8988T (cell line): ENCODE results near the gene REPS2.
"Not testable (repeated sequence)": the region's sequence is repeated elsewhere in the genome, so short reads cannot be mapped to it uniquely, and the experiment has no call there.

Experiments
- DNase-seq: peaks from one replicate; pipeline ENCODE4 v3.0.0; 2011

The REPS2 gene

GRCh38 chrX:16946361-16946964, at the start of gene REPS2:
TSS of gene REPS2 (plus strand) at chrX:16946658. CDS start at chrX:16946862, 204 bp downstream.
- peak; percentile 55 for DNase-seq

DNA sequence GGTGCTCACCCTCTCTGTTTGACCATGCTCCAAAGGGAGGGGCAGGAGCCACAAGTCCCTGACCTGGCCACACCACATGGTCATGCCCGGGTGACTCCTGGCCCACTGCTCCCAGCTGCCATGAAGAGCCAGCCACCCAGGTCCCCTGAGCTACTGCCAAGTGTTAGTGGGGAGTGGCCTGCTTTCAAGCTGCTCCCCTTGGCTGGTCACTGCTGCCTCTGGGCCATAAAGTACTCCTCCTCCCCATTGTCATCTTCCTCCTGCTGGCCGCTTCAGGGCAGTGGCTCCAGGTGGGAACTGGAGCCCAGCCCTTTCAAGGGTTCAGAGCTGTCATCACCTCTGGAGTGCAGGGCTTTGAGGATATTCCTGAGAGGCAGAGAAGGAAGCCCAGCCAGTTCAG, 49.0 kb upstream of the REPS2 start:
- no peak for DNase-seq

DNA sequence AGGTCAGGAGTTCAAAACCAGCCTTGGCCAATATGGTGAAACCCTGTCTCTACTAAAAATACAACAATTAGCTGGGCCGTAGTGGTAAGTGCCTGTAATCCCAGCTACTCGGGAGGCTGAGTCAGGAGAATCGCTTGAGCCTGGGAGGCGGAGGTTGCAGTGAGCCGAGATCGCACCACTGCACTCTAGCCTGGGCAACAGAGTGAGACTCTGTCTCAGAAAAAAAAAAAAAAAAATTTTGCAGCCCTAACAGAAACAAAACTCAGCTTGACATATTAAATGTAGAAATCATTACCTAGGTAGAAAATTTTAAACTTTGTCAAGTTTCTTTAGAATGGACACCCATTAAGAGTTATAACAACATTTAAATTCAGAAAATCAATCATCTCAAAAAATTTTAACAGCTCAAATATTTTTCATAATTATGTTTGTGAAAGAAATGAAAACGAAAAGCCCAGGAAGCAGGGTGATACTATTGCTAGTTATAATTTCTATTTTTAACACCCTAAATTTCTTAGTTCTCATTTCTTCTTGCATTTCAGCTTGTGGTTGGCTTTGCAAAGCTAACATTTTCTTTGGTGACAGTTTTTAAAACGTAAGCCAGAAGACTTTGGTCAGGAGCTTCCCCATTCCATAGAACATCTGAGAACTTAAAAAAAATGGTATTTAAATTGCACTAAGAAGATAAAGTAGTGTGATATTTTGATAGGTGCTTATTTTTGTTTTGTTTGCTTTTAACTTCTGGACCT, 43.0 kb upstream of the REPS2 start:
- no peak for DNase-seq

DNA sequence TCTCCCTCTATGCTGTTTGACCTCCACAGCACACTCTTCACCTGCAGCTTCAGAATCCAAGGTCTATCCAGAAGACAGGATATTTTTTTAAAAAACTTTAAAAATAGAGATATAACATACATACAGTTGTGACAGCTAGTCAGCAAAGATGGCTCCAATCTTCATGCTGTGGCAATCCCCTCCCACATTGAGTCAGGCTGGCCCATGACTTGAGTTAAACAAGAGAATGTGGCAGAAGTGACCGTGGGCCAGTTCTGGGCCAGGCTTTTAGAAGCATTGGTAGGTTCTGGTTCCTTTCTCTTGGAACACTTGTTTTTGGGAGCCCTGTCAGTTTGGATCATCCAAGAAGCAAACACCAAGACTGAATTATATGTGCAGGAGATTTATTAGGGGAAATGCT, 36.1 kb upstream of the REPS2 start:
- DNase-seq, result no peak

DNA sequence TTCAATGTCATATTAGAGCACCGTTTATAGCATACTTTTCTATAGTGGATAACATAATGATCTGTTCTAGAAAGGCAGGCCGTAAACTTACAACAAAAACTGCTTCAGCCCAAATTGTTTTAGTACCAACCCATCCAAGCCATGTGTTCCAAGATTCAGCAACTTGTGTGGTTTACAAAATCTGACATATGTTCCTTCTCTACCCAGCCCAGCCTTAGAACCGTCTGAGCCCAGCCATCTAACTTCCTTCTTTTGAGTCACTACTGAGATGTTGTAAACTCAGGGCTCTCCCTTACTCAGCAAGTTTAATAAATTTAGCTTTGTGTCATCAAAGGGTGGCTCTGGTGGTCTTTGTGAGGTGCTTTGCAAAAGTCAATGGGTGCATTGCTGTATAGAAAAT, 32.4 kb upstream of the REPS2 start:
- no peak for DNase-seq

DNA sequence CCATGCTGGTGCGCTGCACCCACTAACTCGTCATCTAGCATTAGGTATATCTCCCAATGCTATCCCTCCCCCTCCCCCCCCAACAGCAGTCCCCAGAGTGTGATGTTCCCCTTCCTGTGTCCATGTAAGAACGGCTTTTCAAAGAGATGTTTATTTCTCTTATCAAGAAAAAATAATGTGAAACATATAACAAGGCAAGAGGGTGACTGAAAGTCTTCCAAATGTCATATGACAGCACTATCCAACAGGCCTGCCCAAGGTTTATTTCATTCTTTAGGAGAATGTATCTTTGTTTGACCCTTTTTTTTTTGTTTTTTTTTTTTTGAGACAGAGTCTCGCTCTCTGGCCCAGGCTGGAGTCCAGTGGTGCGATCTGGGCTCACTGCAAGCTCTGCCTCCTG, 29.9 kb upstream of the REPS2 start:
- no peak for DNase-seq

GRCh38 chrX:16917120-16917519, 29.3 kb upstream of the REPS2 start:
- no peak for DNase-seq

DNA sequence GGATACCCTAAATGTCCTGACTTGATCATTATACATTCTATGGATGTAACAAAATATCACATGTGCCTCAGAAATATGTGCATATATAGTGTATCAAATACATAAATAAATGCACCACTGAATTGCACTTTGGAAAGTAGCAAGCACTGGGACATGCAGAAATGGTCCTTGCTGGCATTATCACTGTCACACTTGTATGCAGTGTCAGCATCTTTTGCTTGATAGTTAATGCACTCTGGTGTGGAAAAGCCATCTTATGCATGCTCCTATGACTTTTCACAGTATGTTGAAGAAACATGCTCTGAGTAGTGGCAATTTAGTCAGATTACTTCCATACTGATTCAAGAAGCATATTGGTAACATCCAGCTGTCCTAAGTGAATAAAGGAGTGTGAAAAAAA, 27.5 kb upstream of the REPS2 start:
- no peak for DNase-seq

DNA sequence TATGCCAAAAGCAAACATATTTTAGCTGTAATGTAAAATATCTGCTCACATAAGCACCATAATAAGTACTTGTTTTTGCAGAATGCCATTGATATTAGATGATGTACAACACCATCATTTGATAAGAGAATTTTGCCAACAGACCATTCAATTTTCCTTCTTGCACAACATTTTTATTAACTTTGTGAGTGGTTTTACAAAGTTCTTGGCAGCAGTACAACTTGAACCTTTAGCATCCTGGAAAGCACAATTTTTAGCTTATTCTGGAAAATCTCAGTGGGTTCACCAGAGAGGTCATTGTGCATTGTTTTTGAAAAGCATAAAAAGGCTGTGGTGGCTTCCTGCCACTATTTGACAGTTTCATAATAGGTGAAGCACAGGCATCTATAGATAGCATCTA, 26.4 kb upstream of the REPS2 start:
- DNase-seq, result no peak

GRCh38 chrX:16923157-16923556, 23.3 kb upstream of the REPS2 start:
- no peak for DNase-seq

- DNase-seq, result no peak
Measured at GRCh38 chrX:16924631-16925480, 21.6 kb upstream of the REPS2 start.

DNA sequence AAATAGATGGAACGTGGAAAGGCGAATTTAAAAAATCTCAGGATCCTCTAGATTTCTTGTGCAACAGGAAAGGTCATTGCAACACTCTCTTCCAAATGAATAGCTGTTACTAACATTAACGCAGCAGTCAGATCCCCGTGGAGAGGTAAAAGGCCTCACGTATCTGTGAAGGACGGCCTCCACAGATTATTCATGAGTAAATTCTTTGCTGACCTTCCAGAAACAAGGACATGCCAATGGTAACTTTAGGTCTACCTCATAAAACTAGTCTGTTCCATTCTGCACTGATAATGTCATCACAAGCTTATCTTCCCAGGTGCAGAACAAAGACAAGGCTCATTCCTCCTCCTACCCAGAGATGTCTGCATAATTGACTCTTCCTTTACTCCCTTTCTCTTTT, 16.1 kb upstream of the REPS2 start:
- DNase-seq, result no peak

DNA sequence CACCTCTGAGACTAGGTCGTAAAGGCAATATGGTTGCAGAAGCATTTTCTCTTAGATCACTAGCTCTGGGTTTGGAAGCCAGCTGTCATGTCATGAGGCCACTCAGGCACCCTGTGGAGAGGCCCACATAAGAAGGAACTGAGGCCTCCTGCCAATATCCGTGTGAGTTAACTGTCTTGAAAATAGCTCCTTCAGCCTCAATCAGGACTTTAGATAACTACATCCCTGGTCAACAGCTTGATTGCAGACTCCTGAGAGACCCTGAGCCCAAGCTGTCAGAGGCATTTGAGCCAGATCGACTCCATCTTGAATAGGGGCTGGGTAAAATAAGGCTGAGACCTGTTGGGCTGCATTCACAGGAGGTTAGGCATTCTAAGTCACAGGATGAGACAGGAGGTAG, 15.1 kb upstream of the REPS2 start:
- no peak for DNase-seq

- DNase-seq, result no peak
Measured at GRCh38 chrX:16931855-16932575, 14.4 kb upstream of the REPS2 start.

- DNase-seq, result no peak
Measured at GRCh38 chrX:16934185-16934584, 12.3 kb upstream of the REPS2 start.

- DNase-seq, result no peak
Measured at GRCh38 chrX:16946971-16947562, 609 bp downstream of the REPS2 start.

GRCh38 chrX:16950423-16950822, 4.0 kb downstream of the REPS2 start:
- no peak for DNase-seq

- DNase-seq, result no peak
Measured at GRCh38 chrX:16953606-16954211, 7.3 kb downstream of the REPS2 start.

DNA sequence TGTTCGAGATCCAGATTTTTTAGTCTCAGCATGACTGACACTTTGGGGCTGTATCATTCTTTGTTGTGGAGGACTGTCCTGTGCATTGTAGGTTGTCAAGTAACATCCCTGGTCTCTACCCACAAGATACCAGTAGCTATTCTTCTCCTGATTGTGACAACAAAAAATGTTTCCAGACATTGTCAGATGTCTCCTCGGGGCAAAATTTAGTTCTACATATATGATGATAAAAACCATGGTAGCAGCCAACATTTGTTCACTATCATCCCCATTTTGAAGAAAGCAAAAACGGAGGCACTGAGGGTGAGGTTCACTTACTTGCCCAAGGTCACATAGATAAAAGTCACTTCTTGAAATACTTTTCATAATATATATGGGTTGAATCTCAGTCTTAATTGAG, 11.3 kb downstream of the REPS2 start:
- no peak for DNase-seq

DNA sequence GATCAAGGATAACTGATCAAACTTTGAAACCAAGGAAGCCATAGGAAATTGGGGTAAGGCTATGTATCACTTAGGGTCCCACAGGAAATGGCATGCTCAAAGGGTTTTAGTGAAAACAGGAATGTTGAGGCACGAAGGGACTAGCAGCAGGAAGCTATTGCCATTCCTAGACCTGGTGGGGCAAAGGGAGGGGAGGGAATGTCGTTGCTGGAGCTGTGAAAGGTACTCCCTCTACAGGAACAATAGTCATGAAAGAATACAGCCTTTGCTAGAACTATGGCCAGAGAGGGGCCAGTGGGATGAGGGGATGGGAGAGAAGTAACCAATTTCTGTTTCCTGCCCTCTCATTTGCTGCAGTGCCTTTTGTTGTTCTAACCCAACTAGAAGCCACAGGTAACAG, 11.9 kb downstream of the REPS2 start:
- DNase-seq, result no peak

DNA sequence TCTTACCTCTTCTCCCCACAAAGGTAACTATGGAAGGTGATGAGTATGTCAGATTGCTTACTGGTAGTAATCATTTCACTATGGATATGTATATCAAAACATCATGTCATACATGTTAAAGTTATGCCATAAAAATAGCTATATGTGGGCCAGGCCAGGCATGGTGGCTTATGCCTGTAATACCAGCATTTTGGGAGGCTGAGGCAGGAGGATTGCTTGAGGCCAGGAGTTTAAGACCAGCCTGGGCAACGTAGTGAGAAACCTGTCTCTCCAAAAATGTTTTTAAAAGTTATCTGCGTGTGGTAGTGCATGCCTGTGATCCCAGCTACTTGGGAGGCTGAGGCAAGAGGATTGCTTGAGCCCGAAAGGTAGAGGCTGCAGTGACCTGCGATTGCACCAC, 16.2 kb downstream of the REPS2 start:
- not testable (repeated sequence) for DNase-seq

DNA sequence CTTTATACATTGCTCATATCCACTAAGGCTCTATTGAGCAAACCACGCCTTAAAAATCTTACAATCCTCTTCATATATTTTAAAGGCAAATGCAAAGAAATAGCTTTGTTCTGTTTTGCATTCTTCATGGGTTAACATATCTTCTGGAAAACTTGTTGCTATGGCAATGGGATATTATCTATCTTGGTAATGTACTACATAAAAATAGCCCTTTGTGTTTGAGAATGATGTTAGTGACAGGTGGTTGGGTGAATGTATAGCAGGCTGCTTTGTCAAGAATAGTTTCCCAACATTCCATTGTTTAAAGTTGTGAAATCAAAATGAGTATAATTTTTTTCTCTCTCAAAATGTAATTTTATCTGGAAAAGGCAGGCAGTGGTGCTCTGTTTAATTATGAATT, 16.8 kb downstream of the REPS2 start:
- DNase-seq, result no peak
